ENCODE data around the gene ITPR1. TPM values are rescaled to one million over a fixed set of nuclear protein-coding genes. Genes with fewer than 3 reads are reported as not detected.
A peak's percentile ranks its signal among the peaks of the same experiment; 100 is the strongest.

Gene ITPR1
- total and polyA plus RNA-seq, 2 of the 4 experiments (the other 2 are of a cell fraction): 1.8 to 5.7 TPM

DNA sequence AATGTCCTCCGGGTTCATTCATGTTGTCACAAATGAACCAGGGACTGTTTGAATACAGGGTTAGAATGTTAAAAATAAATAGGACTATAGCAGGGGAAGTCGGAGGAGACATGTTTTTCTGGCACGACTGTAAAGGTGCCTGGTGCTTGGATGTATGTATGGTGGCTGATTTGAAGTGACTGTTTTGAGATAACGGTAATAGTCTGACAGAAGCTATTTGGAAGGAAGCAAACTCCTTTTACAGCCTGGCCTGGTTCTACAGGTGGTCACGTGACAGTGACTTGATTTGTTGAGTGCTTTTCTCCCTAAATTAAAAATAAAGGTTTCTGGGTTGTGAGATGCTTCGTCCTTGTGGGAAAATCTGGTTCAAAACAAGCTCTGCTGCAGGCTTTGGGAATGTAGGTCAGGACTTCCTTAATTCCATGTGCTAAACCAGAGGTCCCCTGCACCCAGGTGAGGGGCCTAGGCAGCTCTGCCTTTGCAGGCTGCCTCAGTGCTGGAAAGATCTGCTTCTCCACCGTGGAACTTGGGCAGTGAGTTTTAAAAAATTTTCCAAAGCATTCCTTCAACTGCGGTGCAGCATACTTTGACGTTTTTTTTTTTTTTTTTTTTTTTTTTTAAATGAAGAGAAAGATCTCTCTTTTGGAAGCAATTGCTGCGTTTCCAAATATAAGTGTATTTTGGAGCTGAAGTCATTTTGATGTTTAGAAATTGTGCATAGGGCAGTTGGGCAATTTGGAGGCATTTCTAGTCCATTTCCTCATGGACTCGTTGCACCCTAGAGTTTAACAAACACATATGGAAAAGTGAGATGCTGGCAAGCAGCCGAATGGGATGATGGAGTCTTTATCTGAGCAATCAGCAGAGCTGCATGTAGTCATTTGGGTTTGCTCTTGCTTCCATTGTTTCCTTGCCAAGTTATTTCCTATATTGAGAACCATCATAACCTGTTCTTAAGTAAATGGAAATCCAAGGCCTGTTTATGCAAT, 30.9 kb downstream of the ITPR1 start:
- no peaks in the 10 kb centered on the region for H3K79me1 ChIP-seq (ENCODE audit: low read depth in 1 of 2, low read length in 2 of 2)
- no TSS peak for BruUV-seq (replicated peaks)
- WGBS, 2 experiments (ENCODE audit: extremely low coverage in 2 of 2, insufficient read length in 1 of 2): 20% methylated on average over 1 of the region's 12 CpGs; no CpG with 5 or more reads in 1 of the 2 experiments
- POLR2A ChIA-PET (ENCODE audit: unreplicated experiment): no interaction called here
- no peak overlapping the region for H2BK15ac ChIP-seq (ENCODE audit: low read depth, low read length)
- no peak overlapping the region; the same call in 1 of the 2 replicates for H2AK5ac ChIP-seq (ENCODE audit: low read depth, low read length)
- no peak overlapping the region for H3K14ac ChIP-seq (replicated peaks; ENCODE audit: low read depth, low read length)
- H2BK20ac ChIP-seq (ENCODE audit: low read depth, low read length): no peak overlapping the region
- H3K27me3 ChIP-seq (ENCODE audit: control insufficient read depth, insufficient read depth, low read length): no peaks in the 10 kb centered on the region
- H4K20me1 ChIP-seq (ENCODE audit: insufficient read depth, low read length): no peaks in the 10 kb centered on the region
- H3K18ac ChIP-seq (ENCODE audit: low read depth, low read length): no peak overlapping the region
- no peaks in the 10 kb centered on the region for H3K9me3 ChIP-seq (ENCODE audit: control insufficient read depth, insufficient read depth, low read length)
- no peak overlapping the region for H4K8ac ChIP-seq (ENCODE audit: low read depth in 2 of 2, low read length in 2 of 2)
- H4K91ac ChIP-seq (ENCODE audit: insufficient read depth, low read depth, low read length): no peak overlapping the region
- CTCF ChIA-PET: no interaction called here
- no peak overlapping the region for H3K9ac ChIP-seq (ENCODE audit: low read depth, low read length)
- in situ Hi-C loops (cut with MboI; ENCODE audit: low sequenced_read_pairs): no loop called here
- DNase-seq (peak; percentile 19), ATAC-seq (ENCODE audit: low read depth) (peak; percentile 72)
- no peak overlapping the region for H3K56ac ChIP-seq (ENCODE audit: extremely low read depth, insufficient read depth, low read length)
- dilution Hi-C loops (cut with HindIII; ENCODE audit: low sequenced_read_pairs, unreplicated experiment): no loop called here
- no peak overlapping the region for H3K4ac ChIP-seq (ENCODE audit: low read depth, low read length)
- H3K4me1 ChIP-seq (ENCODE audit: control insufficient read depth, insufficient read depth, low read length): peaks cover 3% of the 10 kb centered on the region; the same call in 1 of the 2 replicates
- no peaks in the 10 kb centered on the region for H3K36me3 ChIP-seq (ENCODE audit: control insufficient read depth, insufficient read depth, low read length)
- H3K23ac ChIP-seq (ENCODE audit: low read depth, low read length): no peak overlapping the region
- no peak overlapping the region for H2AFZ ChIP-seq (replicated peaks; ENCODE audit: low read length, poor library complexity)
- no peak overlapping the region for H2AK9ac ChIP-seq (replicated peaks; ENCODE audit: low read depth, low read length, poor library complexity)
- intact Hi-C loops (cut with micrococcal nuclease): no loop called here
- H3K27ac ChIP-seq (ENCODE audit: insufficient read depth, low read length): no peak overlapping the region
- H3K4me3 ChIP-seq (ENCODE audit: insufficient read depth, low read depth, low read length): no peak overlapping the region
- H2BK5ac ChIP-seq (ENCODE audit: low read depth, low read length, poor library complexity, severe bottlenecking): no peak overlapping the region
- H4K5ac ChIP-seq (ENCODE audit: low read depth, low read length): no peak overlapping the region
- H3K4me2 ChIP-seq (ENCODE audit: low read depth, low read length): no peak overlapping the region; the same call in 1 of the 2 replicates
- no peak overlapping the region for H2BK120ac ChIP-seq (ENCODE audit: low read depth, low read length)
- H3K9me1 ChIP-seq (ENCODE audit: insufficient read depth, low read length): no peaks in the 10 kb centered on the region
- TF ChIP-seq, protein P1, sequence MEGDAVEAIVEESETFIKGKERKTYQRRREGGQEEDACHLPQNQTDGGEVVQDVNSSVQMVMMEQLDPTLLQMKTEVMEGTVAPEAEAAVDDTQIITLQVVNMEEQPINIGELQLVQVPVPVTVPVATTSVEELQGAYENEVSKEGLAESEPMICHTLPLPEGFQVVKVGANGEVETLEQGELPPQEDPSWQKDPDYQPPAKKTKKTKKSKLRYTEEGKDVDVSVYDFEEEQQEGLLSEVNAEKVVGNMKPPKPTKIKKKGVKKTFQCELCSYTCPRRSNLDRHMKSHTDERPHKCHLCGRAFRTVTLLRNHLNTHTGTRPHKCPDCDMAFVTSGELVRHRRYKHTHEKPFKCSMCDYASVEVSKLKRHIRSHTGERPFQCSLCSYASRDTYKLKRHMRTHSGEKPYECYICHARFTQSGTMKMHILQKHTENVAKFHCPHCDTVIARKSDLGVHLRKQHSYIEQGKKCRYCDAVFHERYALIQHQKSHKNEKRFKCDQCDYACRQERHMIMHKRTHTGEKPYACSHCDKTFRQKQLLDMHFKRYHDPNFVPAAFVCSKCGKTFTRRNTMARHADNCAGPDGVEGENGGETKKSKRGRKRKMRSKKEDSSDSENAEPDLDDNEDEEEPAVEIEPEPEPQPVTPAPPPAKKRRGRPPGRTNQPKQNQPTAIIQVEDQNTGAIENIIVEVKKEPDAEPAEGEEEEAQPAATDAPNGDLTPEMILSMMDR (conservative IDR thresholded peaks at IDR 0.05; ENCODE audit: low read depth, low read length): no peak
- TF ChIP-seq RCOR1 (IDR thresholded peaks at IDR 0.05; ENCODE audit: insufficient replicate concordance, low read length) (no peak), POLR2A (IDR thresholded peaks at IDR 0.05; ENCODE audit: low read depth, low read length) (no peak), MXI1 (IDR thresholded peaks at IDR 0.05; ENCODE audit: borderline replicate concordance, low read depth, low read length) (no peak), CEBPB (IDR thresholded peaks at IDR 0.05; ENCODE audit: low read depth, low read length) (no peak), MAFK (IDR thresholded peaks at IDR 0.05; ENCODE audit: low read depth, low read length) (no peak), FOS (IDR thresholded peaks at IDR 0.05; ENCODE audit: low read depth, low read length) (no peak), ELK1 (IDR thresholded peaks at IDR 0.05; ENCODE audit: borderline replicate concordance, low read depth, low read length) (no peak), RFX5 (IDR thresholded peaks at IDR 0.05; ENCODE audit: low read depth, low read length) (no peak), BHLHE40 (IDR thresholded peaks at IDR 0.05; ENCODE audit: low read depth, low read length) (no peak), RAD21 (IDR thresholded peaks at IDR 0.05; ENCODE audit: low read length) (no peak), CHD1 (IDR thresholded peaks at IDR 0.05; ENCODE audit: low read depth, low read length) (no peak), NFE2L2 (IDR thresholded peaks at IDR 0.05; ENCODE audit: low read depth, low read length) (no peak), USF2 (IDR thresholded peaks at IDR 0.05; ENCODE audit: low read depth, low read length) (no peak; the same call in 1 of the 2 replicates)
